Measurements from ENCODE around the gene PRPF40A. TPM values are rescaled to one million over a fixed set of nuclear protein-coding genes. Genes with fewer than 3 reads are reported as not detected.
A peak's percentile ranks its signal among the peaks of the same experiment; 100 is the strongest.

The PRPF40A gene
- total RNA-seq, 2 donors from 2014 or later, result 190 to 222 TPM

- H3K36me3 ChIP-seq (ENCODE audit: control insufficient read depth, insufficient read depth, low read length), result peaks cover 98% of the 10 kb centered on the region
- TF ChIP-seq, protein P1, sequence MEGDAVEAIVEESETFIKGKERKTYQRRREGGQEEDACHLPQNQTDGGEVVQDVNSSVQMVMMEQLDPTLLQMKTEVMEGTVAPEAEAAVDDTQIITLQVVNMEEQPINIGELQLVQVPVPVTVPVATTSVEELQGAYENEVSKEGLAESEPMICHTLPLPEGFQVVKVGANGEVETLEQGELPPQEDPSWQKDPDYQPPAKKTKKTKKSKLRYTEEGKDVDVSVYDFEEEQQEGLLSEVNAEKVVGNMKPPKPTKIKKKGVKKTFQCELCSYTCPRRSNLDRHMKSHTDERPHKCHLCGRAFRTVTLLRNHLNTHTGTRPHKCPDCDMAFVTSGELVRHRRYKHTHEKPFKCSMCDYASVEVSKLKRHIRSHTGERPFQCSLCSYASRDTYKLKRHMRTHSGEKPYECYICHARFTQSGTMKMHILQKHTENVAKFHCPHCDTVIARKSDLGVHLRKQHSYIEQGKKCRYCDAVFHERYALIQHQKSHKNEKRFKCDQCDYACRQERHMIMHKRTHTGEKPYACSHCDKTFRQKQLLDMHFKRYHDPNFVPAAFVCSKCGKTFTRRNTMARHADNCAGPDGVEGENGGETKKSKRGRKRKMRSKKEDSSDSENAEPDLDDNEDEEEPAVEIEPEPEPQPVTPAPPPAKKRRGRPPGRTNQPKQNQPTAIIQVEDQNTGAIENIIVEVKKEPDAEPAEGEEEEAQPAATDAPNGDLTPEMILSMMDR (conservative IDR thresholded peaks at IDR 0.05), result no peak
- H3K27me3 ChIP-seq (ENCODE audit: control insufficient read depth, insufficient read depth, low read length, poor library complexity, severe bottlenecking), result no peaks in the 10 kb centered on the region
- H3K27ac Mint-ChIP-seq, result no peak overlapping the region
- H3K9me3 ChIP-seq (ENCODE audit: control insufficient read depth, low read length), result no peaks in the 10 kb centered on the region
- no peak for DNase-seq
- H3K4me1 Mint-ChIP-seq, result no peaks in the 10 kb centered on the region
- H3K36me3 Mint-ChIP-seq (ENCODE audit: low read depth), result peaks cover 73% of the 10 kb centered on the region
- no peaks in the 10 kb centered on the region for H3K9me3 Mint-ChIP-seq
- no peak overlapping the region for H3K27ac ChIP-seq (ENCODE audit: low read depth, low read length)
- no peak overlapping the region for H3K4me3 ChIP-seq (ENCODE audit: low read length)
- H3K4me3 Mint-ChIP-seq, result no peak overlapping the region
- H3K4me1 ChIP-seq (ENCODE audit: control insufficient read depth, insufficient read depth, low read length), result no peaks in the 10 kb centered on the region
- 94% methylated on average over 4 of the region's 4 CpGs; no CpG with 5 or more reads in 1 of the 2 experiments for WGBS, 2 experiments (ENCODE audit: insufficient coverage in 1 of 2, insufficient read length in 1 of 2)
- H3K27me3 Mint-ChIP-seq (ENCODE audit: insufficient read depth), result no peaks in the 10 kb centered on the region
- H3K9ac ChIP-seq (ENCODE audit: extremely low read depth, low read length, poor library complexity, severe bottlenecking), result no peak overlapping the region
Measured at GRCh38 chr2:152674334-152674733, 42.9 kb downstream of the PRPF40A start.

DNA sequence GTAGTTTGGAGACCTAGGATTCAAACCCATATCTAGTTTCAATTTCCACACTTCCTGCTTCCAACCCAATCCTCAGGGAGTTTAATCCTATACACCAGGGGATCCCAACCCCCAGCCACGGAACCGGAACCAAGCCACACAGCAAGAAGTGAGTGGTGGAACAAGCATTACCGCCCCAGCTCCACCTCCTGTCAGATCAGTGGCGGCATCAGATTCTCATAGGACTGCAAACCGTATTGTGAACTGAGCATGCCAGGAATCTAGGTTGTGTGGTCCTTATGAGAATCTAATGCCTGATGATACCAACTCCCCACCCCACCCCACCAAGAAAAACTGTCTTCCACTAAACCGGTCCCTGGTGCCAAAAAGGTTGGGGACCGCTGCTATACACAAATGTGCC lies 52.5 kb downstream of the PRPF40A start:
- WGBS, 2 experiments (ENCODE audit: insufficient coverage in 1 of 2, insufficient read length in 1 of 2), result 96 to 99% methylated on average over 4 to 7 of the region's 7 CpGs
- TF ChIP-seq, protein P1 (conservative IDR thresholded peaks at IDR 0.05), result no peak
- Histone ChIP-seq H3K36me3 (ENCODE audit: control insufficient read depth, insufficient read depth, low read length) (peaks cover 97% of the 10 kb centered on the region), H3K4me1 (ENCODE audit: control insufficient read depth, insufficient read depth, low read length) (no peaks in the 10 kb centered on the region), H3K27me3 (ENCODE audit: control insufficient read depth, insufficient read depth, low read length, poor library complexity, severe bottlenecking) (no peaks in the 10 kb centered on the region), H3K9me3 (ENCODE audit: control insufficient read depth, low read length) (no peaks in the 10 kb centered on the region), H3K27ac (ENCODE audit: low read depth, low read length) (no peak overlapping the region), H3K9ac (ENCODE audit: extremely low read depth, low read length, poor library complexity, severe bottlenecking) (no peak overlapping the region), H3K4me3 (ENCODE audit: low read length) (no peak overlapping the region)
- Mint-ChIP-seq H3K4me3 (no peak overlapping the region), H3K27ac (peak overlapping the region; percentile 30), H3K9me3 (no peaks in the 10 kb centered on the region), H3K36me3 (ENCODE audit: low read depth) (peaks cover 84% of the 10 kb centered on the region), H3K27me3 (ENCODE audit: insufficient read depth) (no peaks in the 10 kb centered on the region), H3K4me1 (no peaks in the 10 kb centered on the region)
- no peak for DNase-seq

DNA sequence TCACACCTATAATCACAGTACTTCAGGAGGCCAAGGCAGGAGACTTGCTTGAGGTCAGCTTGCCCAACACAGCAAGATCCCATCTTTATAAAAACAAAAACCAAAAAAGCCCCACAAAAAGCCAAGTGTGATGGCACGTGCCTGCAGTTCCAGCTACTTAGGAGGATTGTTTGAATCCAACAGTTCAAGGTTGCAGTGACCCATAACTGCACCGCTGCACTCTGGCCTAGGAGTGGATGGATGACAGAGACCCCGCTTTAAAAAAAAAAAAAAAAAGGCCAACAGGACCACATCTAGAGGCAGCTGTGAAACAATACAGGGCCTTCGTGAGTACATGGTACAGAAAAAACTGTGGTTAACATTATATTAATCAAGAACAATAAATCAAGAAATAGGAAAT lies 56.2 kb downstream of the PRPF40A start:
- H3K36me3 ChIP-seq (ENCODE audit: control insufficient read depth, insufficient read depth, low read length), result peaks cover 96% of the 10 kb centered on the region
- 91 to 98% methylated on average over 3 of the region's 4 CpGs for WGBS, 2 experiments (ENCODE audit: insufficient coverage in 1 of 2, insufficient read length in 1 of 2)
- H3K4me3 Mint-ChIP-seq, result no peak overlapping the region
- DNase-seq, result no peak
- H3K27ac ChIP-seq (ENCODE audit: low read depth, low read length), result no peak overlapping the region
- no peak overlapping the region for H3K27ac Mint-ChIP-seq
- H3K9me3 ChIP-seq (ENCODE audit: control insufficient read depth, low read length), result no peaks in the 10 kb centered on the region
- H3K27me3 ChIP-seq (ENCODE audit: control insufficient read depth, insufficient read depth, low read length, poor library complexity, severe bottlenecking), result no peaks in the 10 kb centered on the region
- no peak overlapping the region for H3K9ac ChIP-seq (ENCODE audit: extremely low read depth, low read length, poor library complexity, severe bottlenecking)
- TF ChIP-seq, protein P1 (conservative IDR thresholded peaks at IDR 0.05), result no peak
- no peak overlapping the region for H3K4me3 ChIP-seq (ENCODE audit: low read length)
- H3K9me3 Mint-ChIP-seq, result no peaks in the 10 kb centered on the region
- no peaks in the 10 kb centered on the region for H3K27me3 Mint-ChIP-seq (ENCODE audit: insufficient read depth)
- no peaks in the 10 kb centered on the region for H3K4me1 Mint-ChIP-seq
- peaks cover 80% of the 10 kb centered on the region for H3K36me3 Mint-ChIP-seq (ENCODE audit: low read depth)
- no peaks in the 10 kb centered on the region for H3K4me1 ChIP-seq (ENCODE audit: control insufficient read depth, insufficient read depth, low read length)

All from endodermal cell (in vitro differentiated cells).